B cell (primary cell): ENCODE results near the gene MAPKAP1.

ENCODE experiments used
- EZH2 ChIP-seq: IDR thresholded peaks from 2 replicates; pipeline ENCODE4 v1.6.1; 2012; ENCODE audit warnings: borderline replicate concordance, low read depth, mild to moderate bottlenecking, moderate library complexity, low read length; ENCODE audit not compliant: insufficient read depth, poor library complexity, severe bottlenecking
- TF ChIP-seq, protein P1 (sequence below): fragments of 200-600 bp; IDR thresholded peaks from one replicate; pipeline ENCODE4 v1.8.0; 2022; ENCODE audit warnings: antibody characterized with exemption, mild to moderate bottlenecking

DNA sequence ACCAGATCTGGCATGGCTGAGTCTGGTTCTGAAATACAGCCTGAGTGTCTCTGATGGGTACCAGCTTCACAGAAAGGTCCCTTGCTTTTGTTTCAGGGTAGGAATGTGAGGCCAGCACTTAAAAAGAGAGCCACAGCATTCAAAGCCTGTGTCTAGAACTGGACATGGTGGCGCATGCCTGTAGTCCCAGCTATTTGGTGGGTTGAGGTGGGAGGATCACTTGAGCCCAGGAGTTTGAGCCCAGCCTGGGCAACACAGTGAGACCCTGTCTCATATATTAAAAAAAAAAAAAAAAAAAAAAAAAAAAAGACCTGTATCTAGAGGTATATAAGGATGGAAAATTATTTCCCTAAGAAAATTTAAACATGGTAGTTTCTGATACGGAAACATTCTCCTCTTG lies 243.1 kb downstream of the MAPKAP1 start:
- TF ChIP-seq, protein P1, sequence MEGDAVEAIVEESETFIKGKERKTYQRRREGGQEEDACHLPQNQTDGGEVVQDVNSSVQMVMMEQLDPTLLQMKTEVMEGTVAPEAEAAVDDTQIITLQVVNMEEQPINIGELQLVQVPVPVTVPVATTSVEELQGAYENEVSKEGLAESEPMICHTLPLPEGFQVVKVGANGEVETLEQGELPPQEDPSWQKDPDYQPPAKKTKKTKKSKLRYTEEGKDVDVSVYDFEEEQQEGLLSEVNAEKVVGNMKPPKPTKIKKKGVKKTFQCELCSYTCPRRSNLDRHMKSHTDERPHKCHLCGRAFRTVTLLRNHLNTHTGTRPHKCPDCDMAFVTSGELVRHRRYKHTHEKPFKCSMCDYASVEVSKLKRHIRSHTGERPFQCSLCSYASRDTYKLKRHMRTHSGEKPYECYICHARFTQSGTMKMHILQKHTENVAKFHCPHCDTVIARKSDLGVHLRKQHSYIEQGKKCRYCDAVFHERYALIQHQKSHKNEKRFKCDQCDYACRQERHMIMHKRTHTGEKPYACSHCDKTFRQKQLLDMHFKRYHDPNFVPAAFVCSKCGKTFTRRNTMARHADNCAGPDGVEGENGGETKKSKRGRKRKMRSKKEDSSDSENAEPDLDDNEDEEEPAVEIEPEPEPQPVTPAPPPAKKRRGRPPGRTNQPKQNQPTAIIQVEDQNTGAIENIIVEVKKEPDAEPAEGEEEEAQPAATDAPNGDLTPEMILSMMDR, result no peak
- no peak for TF ChIP-seq EZH2
